B cell (primary cell): ENCODE data around the gene TGFBR3L. TPM values are rescaled to one million over a fixed set of nuclear protein-coding genes. Genes with fewer than 3 reads are reported as not detected.

Source experiments
- ATAC-seq: fragments of 200-7000 bp; cut with Tn5 transposase; one replicate; pipeline ENCODE4 v1.10.0; 2021; ENCODE audit warnings: low read depth, mild to moderate bottlenecking, moderate number of reproducible peaks, moderate library complexity
- CTCF ChIA-PET: fragments of 350-600 bp; sonication (Branson Sonifier 250); formaldehyde crosslinking; loops from one replicate; lab custom pipeline; 2021; ENCODE audit warnings: antibody characterized with exemption, inconsistent platforms; lab: Charles Lee
- POLR2A ChIA-PET: fragments of 350-600 bp; sonication (Branson Sonifier 250); formaldehyde crosslinking; loops from one replicate; lab custom pipeline; 2021; ENCODE audit warnings: antibody characterized with exemption; lab: Charles Lee
- DNase-seq: peaks from one replicate; pipeline ENCODE4 v3.0.0; 2013
- H2AFZ ChIP-seq: 2 replicates; pipeline ENCODE4 v1.6.1; 2012; ENCODE audit warnings: mild to moderate bottlenecking, low read depth, low read length; ENCODE audit not compliant: insufficient read depth, poor library complexity, severe bottlenecking
- H3K27ac ChIP-seq, 2 donors: 1 replicate in 1 of 2; 2 replicates in 1 of 2; pipeline ENCODE4 v1.5.1; 2012 to 2013; ENCODE audit warnings: low read length in 2 of 2, mild to moderate bottlenecking in 2 of 2, moderate library complexity in 1 of 2
- H3K27me3 ChIP-seq, 4 experiments: fragments of 200-600 bp in 1 of 4; sonication (generic) in 1 of 4; replicated peaks in 1 of 4; 1 replicate in 2 of 4; 2 replicates in 2 of 4; pipeline versions ENCODE4 v1.6.1 to v1.7.0; 2013 to 2016; ENCODE audit warnings: low read length in 3 of 4, mild to moderate bottlenecking in 2 of 4, mixed read lengths in 1 of 4, moderate library complexity in 1 of 4; ENCODE audit not compliant: insufficient read depth in 4 of 4, control insufficient read depth in 3 of 4; ENCODE audit errors: control extremely low read depth in 1 of 4
- H3K36me3 ChIP-seq, 2 experiments: replicated peaks in 1 of 2; 1 replicate in 1 of 2; 2 replicates in 1 of 2; pipeline versions ENCODE4 v1.6.1 to v1.7.1; 2013; ENCODE audit warnings: low read length in 1 of 2; ENCODE audit not compliant: insufficient read depth in 2 of 2, control insufficient read depth in 1 of 2; ENCODE audit errors: control extremely low read depth in 1 of 2, extremely low read depth in 1 of 2
- H3K4me1 ChIP-seq, 2 donors: fragments of 200-600 bp in 1 of 2; sonication (generic) in 1 of 2; 1 replicate in 1 of 2; 2 replicates in 1 of 2; pipeline versions ENCODE4 v1.5.1 to v1.6.1; 2013 to 2017; ENCODE audit warnings: low read length in 2 of 2; ENCODE audit not compliant: control insufficient read depth in 2 of 2, insufficient read depth in 2 of 2
- H3K4me2 ChIP-seq: replicated peaks from 2 replicates; pipeline ENCODE3; 2012; ENCODE audit warnings: mild to moderate bottlenecking, low read depth, low read length; ENCODE audit not compliant: poor library complexity, severe bottlenecking
- H3K4me3 ChIP-seq, 5 experiments: fragments of 200-600 bp in 1 of 5; sonication (generic) in 1 of 5; 1 replicate in 3 of 5; 2 replicates in 2 of 5; pipeline versions ENCODE4 v1.5.1 to v1.7.0; 2011 to 2016; ENCODE audit warnings: low read length in 4 of 5, mild to moderate bottlenecking in 4 of 5, low read depth in 2 of 5, control low read depth in 1 of 5, moderate library complexity in 1 of 5; ENCODE audit not compliant: insufficient read depth in 1 of 5; ENCODE audit errors: control extremely low read depth in 1 of 5, extremely low read depth in 1 of 5
- H3K79me2 ChIP-seq: fragments of 200-600 bp; sonication (generic); one replicate; pipeline ENCODE4 v1.6.0; 2016; ENCODE audit warnings: low read length; ENCODE audit not compliant: control insufficient read depth, insufficient read depth
- H3K9ac ChIP-seq: fragments of 200-600 bp; sonication (generic); 2 replicates; pipeline ENCODE4 v1.6.1; 2017; ENCODE audit warnings: mild to moderate bottlenecking, low read length, moderate library complexity
- H3K9me3 ChIP-seq, 3 donors: one replicate each; pipeline versions ENCODE4 v1.6.1 to v1.7.1; 2013; ENCODE audit warnings: low read length in 2 of 3; ENCODE audit not compliant: control insufficient read depth in 2 of 3, insufficient read depth in 1 of 3; ENCODE audit errors: control extremely low read depth in 1 of 3
- H4K20me1 ChIP-seq: 2 replicates; pipeline ENCODE4 v1.6.0; 2012; ENCODE audit warnings: mild to moderate bottlenecking, low read length; ENCODE audit not compliant: insufficient read depth, control insufficient read depth, poor library complexity, severe bottlenecking
- H3K27ac Mint-ChIP-seq: one replicate; pipeline ENCODE4 v1.8.0; 2021; ENCODE audit warnings: mixed read lengths
- H3K27me3 Mint-ChIP-seq: one replicate; pipeline ENCODE4 v1.8.0; 2021; ENCODE audit warnings: mixed read lengths
- H3K4me1 Mint-ChIP-seq: one replicate; pipeline ENCODE4 v1.8.0; 2021; ENCODE audit warnings: mixed read lengths
- H3K4me3 Mint-ChIP-seq: one replicate; pipeline ENCODE4 v1.8.0; 2021; ENCODE audit warnings: mixed read lengths
- H3K9me3 Mint-ChIP-seq: one replicate; pipeline ENCODE4 v1.8.0; 2022; ENCODE audit warnings: mixed read lengths; ENCODE audit not compliant: insufficient read depth
- CTCF ChIP-seq: fragments of 200-600 bp; IDR thresholded peaks from one replicate; pipeline ENCODE4 v1.8.0; 2022; ENCODE audit warnings: antibody characterized with exemption, mild to moderate bottlenecking
- EZH2 ChIP-seq: IDR thresholded peaks from 2 replicates; pipeline ENCODE4 v1.6.1; 2012; ENCODE audit warnings: borderline replicate concordance, low read depth, mild to moderate bottlenecking, moderate library complexity, low read length; ENCODE audit not compliant: insufficient read depth, poor library complexity, severe bottlenecking
- WGBS: methylation state at CpG from one replicate; pipeline ENCODE4 v1.1.5; 2013; ENCODE audit warnings: missing lambda C conversion rate; ENCODE audit not compliant: insufficient coverage; 5-methylcytosine and 5-hydroxymethylcytosine counted together
- intact Hi-C: fragments of 100-400 bp; cut with micrococcal nuclease; formaldehyde crosslinking; loops from one replicate; pipeline ENCODE4 v1.10.0; 2022
- polyA plus RNA-seq: library from polyadenylated mRNA; depleted of rRNA; stranded (reverse); fragments of >200 nt; gene quantifications from 2 replicates; pipeline ENCODE4 v1.2.3, GENCODE V29; 2012
- total RNA-seq, 2 donors: library from RNA; stranded (reverse); fragments of 120-200 nt in 1 of 2; gene quantifications; 1 replicate in 1 of 2; 2 replicates in 1 of 2; pipeline versions ENCODE4 v1.2.3 to v1.2.4, GENCODE V29; 2013 to 2022

Gene TGFBR3L
- total and polyA plus RNA-seq, 2 donors (not counting 1 experiment from before 2014, with no cell fraction given) = 0.21 to 0.22 TPM

- no peaks in the 10 kb centered on the region for H3K4me1 Mint-ChIP-seq
- Histone ChIP-seq H3K27me3 (peaks cover 0 to 14% (median 1%) of the 10 kb centered on the region in 4 experiments), H3K4me2 (no peak overlapping the region), H2AFZ (no peak overlapping the region), H3K4me1 (no peaks in the 10 kb centered on the region), H3K79me2 (no peaks in the 10 kb centered on the region), H3K4me3 (no peak overlapping the region), H3K36me3 (no peaks in the 10 kb centered on the region), H3K9me3 (no peaks in the 10 kb centered on the region), H4K20me1 (no peaks in the 10 kb centered on the region), H3K9ac (no peak overlapping the region), H3K27ac (no peak overlapping the region)
- intact Hi-C loops = no loop called here
- peaks cover 21% of the 10 kb centered on the region for H3K27me3 Mint-ChIP-seq
- ATAC-seq (no peak), DNase-seq (no peak)
- TF ChIP-seq CTCF = no peak
- no peak for TF ChIP-seq EZH2
- CTCF ChIA-PET = no interaction called here
- no peaks in the 10 kb centered on the region for H3K9me3 Mint-ChIP-seq
- H3K27ac Mint-ChIP-seq = no peak overlapping the region
- POLR2A ChIA-PET = no interaction called here
- WGBS = 87% methylated on average over 10 of the region's 13 CpGs
- no peak overlapping the region for H3K4me3 Mint-ChIP-seq
Measured at GRCh38 chr19:7895565-7895964, 19.1 kb upstream of the TGFBR3L start.

- CTCF ChIA-PET = no interaction called here
- Histone ChIP-seq H3K4me1 (no peaks in the 10 kb centered on the region), H3K36me3 (no peaks in the 10 kb centered on the region), H3K9me3 (no peaks in the 10 kb centered on the region), H3K4me3 (no peak overlapping the region), H3K9ac (no peak overlapping the region), H4K20me1 (no peaks in the 10 kb centered on the region), H2AFZ (no peak overlapping the region), H3K27me3 (peaks cover 0 to 14% (median 1%) of the 10 kb centered on the region in 4 experiments), H3K4me2 (no peak overlapping the region), H3K79me2 (no peaks in the 10 kb centered on the region), H3K27ac (no peak overlapping the region)
- no peaks in the 10 kb centered on the region for H3K4me1 Mint-ChIP-seq
- 94% methylated on average over 10 of the region's 11 CpGs for WGBS
- TF ChIP-seq CTCF (no peak), EZH2 (no peak)
- ATAC-seq = no peak
- DNase-seq = no peak
- POLR2A ChIA-PET = no interaction called here
- peaks cover 14% of the 10 kb centered on the region for H3K27me3 Mint-ChIP-seq
- intact Hi-C loops = no loop called here
- H3K27ac Mint-ChIP-seq = no peak overlapping the region
- no peak overlapping the region for H3K4me3 Mint-ChIP-seq
- H3K9me3 Mint-ChIP-seq = no peaks in the 10 kb centered on the region
Measured at GRCh38 chr19:7897292-7897691, 17.3 kb upstream of the TGFBR3L start.
